Progenitor cell of endocrine pancreas (in vitro differentiated cells): ENCODE data around the gene PIP5K1B. TPM values are rescaled to one million over a fixed set of nuclear protein-coding genes. Genes with fewer than 3 reads are reported as not detected.

ENCODE experiments used
- DNase-seq: peaks from one replicate; pipeline ENCODE4 v3.0.0; 2021; ENCODE audit warnings: low spot score; ENCODE audit not compliant: unreplicated experiment
- H3K27ac Mint-ChIP-seq: 2 replicates; pipeline ENCODE4 v1.8.0; 2021; ENCODE audit warnings: mild to moderate bottlenecking, moderate library complexity, mixed read lengths
- H3K27me3 Mint-ChIP-seq: 2 replicates; pipeline ENCODE4 v1.8.0; 2021; ENCODE audit warnings: mixed read lengths
- H3K36me3 Mint-ChIP-seq: 2 replicates; pipeline ENCODE4 v1.8.0; 2022; ENCODE audit warnings: mixed read lengths; ENCODE audit not compliant: insufficient read depth
- H3K4me1 Mint-ChIP-seq: 2 replicates; pipeline ENCODE4 v1.8.0; 2021; ENCODE audit warnings: low read depth, mixed read lengths
- H3K4me3 Mint-ChIP-seq: 2 replicates; pipeline ENCODE4 v1.8.0; 2021; ENCODE audit warnings: low read depth, mild to moderate bottlenecking, moderate library complexity, mixed read lengths
- H3K9me3 Mint-ChIP-seq: 2 replicates; pipeline ENCODE4 v1.8.0; 2021; ENCODE audit warnings: low read depth, mixed read lengths
- CTCF ChIP-seq: fragments of 200-600 bp; sonication (generic); IDR thresholded peaks from one replicate; pipeline ENCODE4 v1.5.0; 2021; ENCODE audit warnings: antibody characterized with exemption, mild to moderate bottlenecking; ENCODE audit not compliant: unreplicated experiment
- total RNA-seq: library from RNA; stranded (reverse); gene quantifications from 2 replicates; pipeline ENCODE4 v1.2.1, GENCODE V29; 2021

PIP5K1B gene
- total RNA-seq, 1 donor from 2014 or later = 1.5 TPM

- peaks cover 3% of the 10 kb centered on the region for H3K4me1 Mint-ChIP-seq
- H3K4me3 Mint-ChIP-seq = no peak overlapping the region
- no peak overlapping the region for H3K27ac Mint-ChIP-seq
- peaks cover 26% of the 10 kb centered on the region for H3K27me3 Mint-ChIP-seq
- H3K9me3 Mint-ChIP-seq = no peaks in the 10 kb centered on the region
- no peaks in the 10 kb centered on the region for H3K36me3 Mint-ChIP-seq
- no peak for TF ChIP-seq CTCF
- no peak for DNase-seq
Measured at GRCh38 chr9:68711932-68712331, 6.9 kb downstream of the PIP5K1B start.

GRCh38 chr9:68714416-68715180 is 9.6 kb downstream of the PIP5K1B start:
- Mint-ChIP-seq H3K27ac (no peak overlapping the region), H3K27me3 (peaks cover 6% of the 10 kb centered on the region)
- no peak for TF ChIP-seq CTCF

GRCh38 chr9:68715181-68715456 is 10.1 kb downstream of the PIP5K1B start:
- TF ChIP-seq CTCF = no peak
- Mint-ChIP-seq H3K27ac (no peak overlapping the region), H3K4me3 (no peak overlapping the region), H3K36me3 (no peaks in the 10 kb centered on the region), H3K27me3 (peaks cover 6% of the 10 kb centered on the region), H3K4me1 (no peaks in the 10 kb centered on the region), H3K9me3 (no peaks in the 10 kb centered on the region)
- DNase-seq = no peak

More at GRCh38 chr9:68714416-68715180, 9.6 kb downstream of the PIP5K1B start:
- Mint-ChIP-seq H3K4me3 (no peak overlapping the region), H3K36me3 (no peaks in the 10 kb centered on the region), H3K9me3 (no peaks in the 10 kb centered on the region), H3K4me1 (no peaks in the 10 kb centered on the region)
- no peak for DNase-seq

GRCh38 chr9:68717552-68718443 is 12.8 kb downstream of the PIP5K1B start:
- no peak overlapping the region for H3K27ac Mint-ChIP-seq
- no peak for DNase-seq
- no peaks in the 10 kb centered on the region for H3K36me3 Mint-ChIP-seq
- peaks cover under 1% of the 10 kb centered on the region for H3K9me3 Mint-ChIP-seq
- TF ChIP-seq CTCF = no peak
- peaks cover 3% of the 10 kb centered on the region for H3K27me3 Mint-ChIP-seq
- H3K4me3 Mint-ChIP-seq = no peak overlapping the region
- no peaks in the 10 kb centered on the region for H3K4me1 Mint-ChIP-seq

- H3K27ac Mint-ChIP-seq = no peak overlapping the region
- peaks cover 9% of the 10 kb centered on the region for H3K9me3 Mint-ChIP-seq
- no peak for TF ChIP-seq CTCF
- no peaks in the 10 kb centered on the region for H3K27me3 Mint-ChIP-seq
- H3K4me3 Mint-ChIP-seq = no peak overlapping the region
- no peaks in the 10 kb centered on the region for H3K4me1 Mint-ChIP-seq
- DNase-seq = no peak
- H3K36me3 Mint-ChIP-seq = no peaks in the 10 kb centered on the region
Measured at GRCh38 chr9:68719847-68720246, 14.8 kb downstream of the PIP5K1B start.
